HepG2 (cell line): Measurements from ENCODE around the gene SUV39H2.

Experiments used
- CREB3 ChIP-seq: sonication (generic); formaldehyde crosslinking; IDR thresholded peaks from 2 replicates; pipeline ENCODE4 v1.5.0; 2020; ENCODE audit warnings: missing genetic modification reagents
- CTCF ChIP-seq: sonication (generic); formaldehyde crosslinking; IDR thresholded peaks from 2 replicates; pipeline ENCODE4 v1.5.0; 2020; ENCODE audit warnings: mild to moderate bottlenecking, missing genetic modification reagents, moderate library complexity
- ESRRA ChIP-seq: sonication (generic); formaldehyde crosslinking; IDR thresholded peaks from 2 replicates; pipeline ENCODE4 v1.5.1; 2020; ENCODE audit warnings: mild to moderate bottlenecking, low read depth, missing genetic modification reagents
- FOSL2 ChIP-seq: sonication (generic); formaldehyde crosslinking; IDR thresholded peaks from 2 replicates; pipeline ENCODE4 v1.4.0; 2020; ENCODE audit warnings: missing genetic modification reagents
- FOXA1 ChIP-seq, 2 experiments: fragments of 450-650 bp in 1 of 2; sonication (generic) in 1 of 2; formaldehyde crosslinking in 1 of 2; IDR thresholded peaks; 2 replicates each; pipeline versions ENCODE4 v1.4.0 to v1.6.1; 2016 to 2020; ENCODE audit warnings: missing genetic modification reagents in 1 of 2
- GMEB1 ChIP-seq: sonication (generic); formaldehyde crosslinking; IDR thresholded peaks from 2 replicates; pipeline ENCODE4 v1.5.1; 2020; ENCODE audit warnings: missing genetic modification reagents, mild to moderate bottlenecking, borderline replicate concordance
- TCF7L2 ChIP-seq: IDR thresholded peaks from 2 replicates; pipeline ENCODE4 v1.6.1; 2011; ENCODE audit warnings: mild to moderate bottlenecking, low read depth, low read length, moderate library complexity
- ZFX ChIP-seq: sonication (generic); formaldehyde crosslinking; IDR thresholded peaks from 2 replicates; pipeline ENCODE4 v1.4.0; 2020; ENCODE audit warnings: mild to moderate bottlenecking, low read depth, missing genetic modification reagents, moderate library complexity
- ZNF101 ChIP-seq: sonication (generic); formaldehyde crosslinking; IDR thresholded peaks from 2 replicates; pipeline ENCODE4 v1.4.0; 2020; ENCODE audit warnings: mild to moderate bottlenecking, low read depth, missing genetic modification reagents, borderline replicate concordance
- ZNF274 ChIP-seq: sonication (generic); formaldehyde crosslinking; IDR thresholded peaks from 2 replicates; pipeline ENCODE4 v1.5.1; 2020; ENCODE audit warnings: mild to moderate bottlenecking, missing genetic modification reagents
- ZNF724P ChIP-seq: sonication (generic); formaldehyde crosslinking; IDR thresholded peaks from 2 replicates; pipeline ENCODE4 v1.8.0; 2022; ENCODE audit warnings: missing genetic modification reagents, borderline replicate concordance

- TF ChIP-seq ZNF724P (CRISPR knock-in tag) (no peak), TCF7L2 (no peak), ZNF101 (CRISPR knock-in tag) (no peak), CTCF (CRISPR knock-in tag) (no peak), ZFX (CRISPR knock-in tag) (no peak), FOXA1 (IDR thresholded peaks at IDR 0.05) (no peak), FOXA1 (CRISPR knock-in tag; IDR thresholded peaks at IDR 0.05) (no peak), FOSL2 (CRISPR knock-in tag) (no peak), ESRRA (no peak), GMEB1 (CRISPR knock-in tag) (no peak), ZNF274 (CRISPR knock-in tag) (no peak), CREB3 (CRISPR knock-in tag) (no peak)
Measured at GRCh38 chr10:14926722-14927416, 48.2 kb downstream of the SUV39H2 start.
